Measurements from ENCODE around the gene TDRD9. TPM values are rescaled to one million over a fixed set of nuclear protein-coding genes. Genes with fewer than 3 reads are reported as not detected.
A peak's percentile ranks its signal among the peaks of the same experiment; 100 is the strongest.

TDRD9 gene
- total RNA-seq, 6 experiments from 2014 or later = 0.31 to 0.86 (median 0.43) TPM; not detected in 1

- H3K27me3 ChIP-seq = no peaks in the 10 kb centered on the region
- DNase-seq = peak; percentile 29 to 55 (median 42)
- H3K4me1 ChIP-seq = peaks cover 0 to 56% (median 21%) of the 10 kb centered on the region in 4 donors
- H3K27ac ChIP-seq = peak overlapping the region in 1 of 3 donors; percentile 67
- no peak overlapping the region for H3K4me3 ChIP-seq
- H3K9me3 ChIP-seq = no peaks in the 10 kb centered on the region
- WGBS (ENCODE audit: insufficient coverage, low coverage, low lambda C conversion rate, missing lambda C conversion rate) = 50% methylated on average over 2 of the region's 20 CpGs
- no peaks in the 10 kb centered on the region for H3K36me3 ChIP-seq
- TF ChIP-seq POLR2A (IDR thresholded peaks at IDR 0.05) (no peak), CTCF (IDR thresholded peaks at IDR 0.05) (no peak)
- intact Hi-C loops (cut with DNase I) = no loop called here
- no peak for ATAC-seq
These were observed 162.0 kb downstream of the TDRD9 start for GRCh38 chr14:104090071-104090748.

GRCh38 chr14:104091061-104091926 is 163.0 kb downstream of the TDRD9 start:
- peak; percentile 23 to 54 (median 42) for ATAC-seq
- intact Hi-C loops (cut with DNase I) = no loop called here

GRCh38 chr14:104091927-104092771 is 163.9 kb downstream of the TDRD9 start:
- no peak overlapping the region for H3K4me3 ChIP-seq
- H3K27ac ChIP-seq = peak overlapping the region in 1 of 3 donors; percentile 67
- no peaks in the 10 kb centered on the region for H3K36me3 ChIP-seq
- WGBS (ENCODE audit: insufficient coverage, low coverage, low lambda C conversion rate, missing lambda C conversion rate) = 100% methylated on average over 1 of the region's 23 CpGs
- DNase-seq (peak; percentile 22 to 88 (median 66)), ATAC-seq (no peak)
- H3K4me1 ChIP-seq = peaks cover 0 to 43% (median 21%) of the 10 kb centered on the region in 4 donors
- no peaks in the 10 kb centered on the region for H3K9me3 ChIP-seq
- no peak for TF ChIP-seq CTCF (IDR thresholded peaks at IDR 0.05)
- TF ChIP-seq POLR2A (IDR thresholded peaks at IDR 0.05) = no peak
- no peaks in the 10 kb centered on the region for H3K27me3 ChIP-seq
- intact Hi-C loops (cut with DNase I) = no loop called here

More at GRCh38 chr14:104091061-104091926, 163.0 kb downstream of the TDRD9 start:
- no peaks in the 10 kb centered on the region for H3K27me3 ChIP-seq
- no peaks in the 10 kb centered on the region for H3K9me3 ChIP-seq
- 45% methylated on average over 14 of the region's 26 CpGs for WGBS (ENCODE audit: insufficient coverage, low coverage, low lambda C conversion rate, missing lambda C conversion rate)
- TF ChIP-seq POLR2A (IDR thresholded peaks at IDR 0.05) (no peak), CTCF (IDR thresholded peaks at IDR 0.05) (no peak)
- peaks cover 0 to 48% (median 21%) of the 10 kb centered on the region in 4 donors for H3K4me1 ChIP-seq
- no peaks in the 10 kb centered on the region for H3K36me3 ChIP-seq
- DNase-seq = peak; percentile 76 to 94 (median 94)
- no peak overlapping the region for H3K4me3 ChIP-seq
- peak overlapping the region in 1 of 3 donors; percentile 67 for H3K27ac ChIP-seq

GRCh38 chr14:104092931-104093365 is 164.7 kb downstream of the TDRD9 start:
- DNase-seq (peak in 2 of 3 donors; percentile 19 to 54), ATAC-seq (no peak)
- intact Hi-C loops (cut with DNase I) = no loop called here
- H3K27ac ChIP-seq = no peak overlapping the region
- 100% methylated on average over 1 of the region's 11 CpGs for WGBS (ENCODE audit: insufficient coverage, low coverage, low lambda C conversion rate, missing lambda C conversion rate)
- no peaks in the 10 kb centered on the region for H3K36me3 ChIP-seq
- H3K9me3 ChIP-seq = no peaks in the 10 kb centered on the region
- no peaks in the 10 kb centered on the region for H3K27me3 ChIP-seq
- no peak overlapping the region for H3K4me3 ChIP-seq
- no peak for TF ChIP-seq POLR2A (IDR thresholded peaks at IDR 0.05)
- TF ChIP-seq CTCF (IDR thresholded peaks at IDR 0.05) = no peak
- peaks cover 0 to 36% (median 18%) of the 10 kb centered on the region in 4 donors for H3K4me1 ChIP-seq
